Measurements from ENCODE around the gene GJA9.

The GJA9 gene

DNA sequence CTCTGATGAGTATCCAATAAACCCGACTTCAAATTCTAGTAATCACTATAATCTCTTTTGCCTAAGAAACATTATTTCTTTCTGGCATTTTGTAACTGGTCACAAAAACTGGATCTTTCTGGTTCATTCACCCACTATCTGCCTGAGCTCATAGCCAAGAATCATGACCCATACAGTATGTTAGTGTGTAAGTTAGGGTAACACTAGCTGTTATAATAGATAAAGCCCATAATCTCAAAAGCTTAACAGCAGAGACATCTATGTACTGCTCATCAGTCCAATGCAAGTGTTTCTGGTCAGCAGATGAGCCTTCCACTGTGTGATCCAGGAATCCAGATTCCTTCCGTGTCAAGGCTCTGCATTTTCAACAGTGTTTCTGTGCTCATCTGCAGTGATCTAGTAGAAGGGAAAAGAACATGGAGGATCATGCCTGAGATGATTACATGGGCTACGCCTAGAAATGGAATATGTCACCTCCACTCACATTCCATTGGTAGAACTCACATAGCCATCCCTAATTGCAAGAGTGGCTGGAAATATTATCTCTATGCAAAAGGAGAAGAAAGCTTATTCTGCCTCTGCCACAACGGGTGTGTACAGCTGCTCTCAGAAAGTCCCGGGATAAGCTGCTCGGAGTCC, 49.5 kb downstream of the GJA9 start:
- no peak for DNase-seq (ENCODE audit: low read depth in 2 of 3, low spot score in 1 of 3)

DNA sequence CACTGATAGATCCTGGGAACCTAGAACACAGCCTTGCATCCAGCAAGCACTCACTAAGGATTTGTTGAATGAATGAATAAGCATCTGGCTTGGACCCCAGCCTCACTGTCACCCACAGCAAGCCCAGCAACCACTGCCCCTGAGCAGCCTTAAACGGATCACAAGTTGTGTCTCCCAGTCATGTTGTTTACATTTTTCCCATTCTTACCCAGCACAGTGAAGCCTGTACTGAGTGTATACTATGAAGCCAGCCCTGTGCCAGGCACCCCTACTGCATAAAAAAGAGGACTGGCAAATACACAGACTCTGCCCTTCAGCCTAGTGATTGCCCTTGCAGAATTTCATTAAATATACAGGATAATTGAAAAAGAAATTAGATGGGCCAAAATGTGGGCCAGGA, 52.0 kb downstream of the GJA9 start:
- no peak for DNase-seq (ENCODE audit: low read depth in 2 of 3, low spot score in 1 of 3)

DNA sequence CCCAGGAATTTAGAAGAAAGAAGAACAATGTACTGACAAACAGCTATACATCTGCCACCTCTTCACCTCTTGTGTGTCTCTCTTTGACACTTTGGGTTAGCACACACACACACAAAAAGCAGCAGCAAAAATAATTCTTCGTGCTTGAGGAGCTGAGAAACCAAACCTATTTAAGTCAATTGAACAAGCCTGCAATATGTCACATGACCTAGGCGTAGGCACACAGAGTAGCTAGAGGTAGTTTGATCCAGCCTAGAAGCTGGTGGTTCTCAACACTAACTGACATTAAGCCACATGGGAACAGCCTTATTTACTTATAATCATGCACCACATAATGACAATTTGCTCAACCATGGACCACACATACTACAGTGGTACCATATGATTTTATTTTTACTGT, 54.1 kb downstream of the GJA9 start:
- no peak for DNase-seq (ENCODE audit: low read depth in 2 of 3, low spot score in 1 of 3)

DNA sequence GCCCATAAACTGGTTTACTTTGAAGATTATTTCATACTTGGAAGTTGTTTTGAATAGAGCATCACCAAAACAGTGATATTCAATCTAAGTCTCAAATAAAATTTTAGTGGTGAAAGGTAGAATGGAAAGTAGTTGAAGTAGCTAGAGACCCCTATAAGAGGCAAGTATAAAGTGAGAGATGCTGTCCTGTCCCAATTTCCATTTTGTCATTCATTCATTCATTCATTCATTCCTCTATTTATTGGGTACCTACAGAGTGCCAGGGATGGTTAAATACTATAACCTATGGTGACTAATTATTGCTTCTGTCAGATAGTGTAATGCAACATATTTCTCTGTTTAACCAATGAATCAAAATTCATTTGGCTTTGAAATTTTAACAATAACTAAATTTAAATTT, 54.5 kb downstream of the GJA9 start:
- no peak for DNase-seq (ENCODE audit: low read depth in 2 of 3, low spot score in 1 of 3)

DNA sequence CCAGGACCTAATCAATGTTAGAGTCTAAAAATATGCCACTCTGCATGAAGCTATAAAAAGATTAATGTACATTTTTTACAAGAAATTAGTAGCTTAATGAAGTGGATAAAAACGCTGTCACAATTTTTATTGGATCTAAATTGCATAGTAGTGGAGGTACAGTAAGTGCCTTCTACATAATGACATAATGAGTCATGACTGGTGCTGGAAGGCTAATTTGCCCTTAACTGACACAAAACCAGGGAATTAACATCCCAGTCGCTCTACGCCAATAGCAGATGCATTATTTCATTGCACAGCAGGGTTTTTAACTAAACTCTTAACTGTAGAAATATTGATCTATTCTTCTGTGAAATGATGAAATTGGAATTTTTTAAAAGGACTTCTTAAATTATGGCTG, 55.1 kb downstream of the GJA9 start:
- DNase-seq (ENCODE audit: low read depth in 2 of 3, low spot score in 1 of 3): no peak

Measured in stimulated activated CD4-positive, alpha-beta T cell treated with anti-CD3 and anti-CD28 coated beads, Interleukin-12 subunit alpha, Interleukin-12 subunit beta, amount 100 ng/mL, for 48 hours (primary cell).